Endothelial cell of umbilical vein (primary cell): ENCODE results near the gene SH3D21. TPM values are rescaled to one million over a fixed set of nuclear protein-coding genes. Genes with fewer than 3 reads are reported as not detected.

ENCODE experiments used
- BruUV-seq: library from RNA; stranded (reverse); fragments of 400-500 nt; replicated peaks from 2 replicates; lab custom pipeline; 2021; lab: Mats Ljungman, UMichigan
- CTCF ChIA-PET: fragments of 300-600, 350-600 bp; sonication (Branson Sonifier 250); formaldehyde crosslinking; loops from one replicate; lab custom pipeline; 2021; ENCODE audit warnings: antibody characterized with exemption, inconsistent platforms; lab: Charles Lee
- POLR2A ChIA-PET: fragments of 300-600, 350-600 bp; sonication (Branson Sonifier 250); formaldehyde crosslinking; loops from one replicate; lab custom pipeline; 2021; ENCODE audit warnings: antibody characterized with exemption, inconsistent platforms; lab: Charles Lee
- DNase-seq: peaks from one replicate; pipeline ENCODE4 v3.0.0-alpha.2; 2011; ENCODE audit warnings: low read depth, low spot score
- FAIRE-seq: peaks from 2 replicates; lab custom pipeline; 2011; peaks lifted over from hg19 to GRCh38; lab: Jason Lieb, UNC
- H2AFZ ChIP-seq: 2 replicates; pipeline ENCODE4 v1.6.0; 2012; ENCODE audit warnings: low read depth, low read length, control low read depth, inconsistent platforms
- H3K27ac ChIP-seq: 2 replicates; pipeline ENCODE4 v1.5.1; 2011; ENCODE audit warnings: low read depth, mild to moderate bottlenecking, control low read depth, low read length, moderate library complexity; ENCODE audit not compliant: insufficient read depth
- H3K27me3 ChIP-seq, 2 experiments: 2 replicates each; pipeline versions ENCODE4 v1.6.0 to v1.6.1; 2011; ENCODE audit warnings: low read length in 2 of 2, mixed read lengths in 1 of 2; ENCODE audit not compliant: control insufficient read depth in 2 of 2, insufficient read depth in 2 of 2
- H3K36me3 ChIP-seq, 2 experiments: 2 replicates in 1 of 2; 3 replicates in 1 of 2; pipeline ENCODE4 v1.5.1; 2011; ENCODE audit warnings: low read length in 2 of 2, mild to moderate bottlenecking in 1 of 2, moderate library complexity in 1 of 2; ENCODE audit not compliant: control insufficient read depth in 2 of 2, insufficient read depth in 2 of 2; ENCODE audit errors: extremely low read depth in 1 of 2
- H3K4me1 ChIP-seq: 3 replicates; pipeline ENCODE4 v1.5.1; 2011; ENCODE audit warnings: mild to moderate bottlenecking, low read length; ENCODE audit not compliant: control insufficient read depth, insufficient read depth; ENCODE audit errors: extremely low read depth
- H3K4me2 ChIP-seq: 2 replicates; pipeline ENCODE4 v1.6.1; 2011; ENCODE audit warnings: low read length, control low read depth, mixed read lengths; ENCODE audit not compliant: insufficient read depth
- H3K4me3 ChIP-seq, 3 experiments: fragments of 200-600 bp in 1 of 3; sonication (generic), shearing (Covaris generic) in 1 of 3; replicated peaks in 1 of 3; 2 replicates each; pipeline ENCODE4 v1.5.1; 2011 to 2016; ENCODE audit warnings: control low read depth in 3 of 3, low read length in 3 of 3, mild to moderate bottlenecking in 2 of 3, inconsistent platforms in 1 of 3, low read depth in 1 of 3, moderate library complexity in 1 of 3; ENCODE audit not compliant: insufficient read depth in 1 of 3
- H3K79me2 ChIP-seq: 2 replicates; pipeline ENCODE4 v1.6.0; 2012; ENCODE audit warnings: low read length, inconsistent platforms; ENCODE audit not compliant: control insufficient read depth, insufficient read depth
- H3K9ac ChIP-seq: replicated peaks from 2 replicates; pipeline ENCODE3; 2011; ENCODE audit warnings: low read length, control low read depth; ENCODE audit not compliant: insufficient read depth; ENCODE audit errors: extremely low read depth
- H3K9me1 ChIP-seq: replicated peaks from 3 replicates; pipeline ENCODE4 v1.6.0; 2011; ENCODE audit warnings: mild to moderate bottlenecking, low read length; ENCODE audit not compliant: control insufficient read depth, insufficient read depth; ENCODE audit errors: extremely low read depth
- H3K9me3 ChIP-seq: replicated peaks from 2 replicates; pipeline ENCODE4 v1.5.1; 2012; ENCODE audit warnings: low read length, inconsistent platforms; ENCODE audit not compliant: control insufficient read depth, insufficient read depth
- H4K20me1 ChIP-seq: replicated peaks from 2 replicates; pipeline ENCODE3; 2011; ENCODE audit warnings: mild to moderate bottlenecking, low read length; ENCODE audit not compliant: control insufficient read depth, insufficient read depth; ENCODE audit errors: extremely low read depth
- CTCF ChIP-seq, 2 donors: IDR thresholded peaks; 1 replicate in 1 of 2; 2 replicates in 1 of 2; pipeline ENCODE4 v1.5.1; 2011; ENCODE audit warnings: low read length in 2 of 2, mild to moderate bottlenecking in 2 of 2, moderate library complexity in 2 of 2, control low read depth in 1 of 2, inconsistent platforms in 1 of 2, low read depth in 1 of 2; ENCODE audit not compliant: insufficient read depth in 1 of 2; ENCODE audit errors: extremely low read depth in 1 of 2
- EZH2 ChIP-seq: IDR thresholded peaks from 2 replicates; pipeline ENCODE4 v1.6.1; 2012; ENCODE audit warnings: borderline replicate concordance, low read depth, mild to moderate bottlenecking, moderate library complexity, low read length, inconsistent platforms; ENCODE audit not compliant: severe bottlenecking
- FOS ChIP-seq: IDR thresholded peaks from 2 replicates; pipeline ENCODE4 v1.6.1; 2011; ENCODE audit warnings: mild to moderate bottlenecking, low read length, moderate library complexity, borderline replicate concordance; ENCODE audit not compliant: insufficient read depth
- GATA2 ChIP-seq: IDR thresholded peaks from 2 replicates; pipeline ENCODE4 v1.7.0; 2011; ENCODE audit warnings: low read depth, mild to moderate bottlenecking, moderate library complexity, mixed read lengths, low read length; ENCODE audit not compliant: insufficient read length, insufficient read depth
- JUN ChIP-seq: IDR thresholded peaks from 2 replicates; pipeline ENCODE4 v1.6.1; 2011; ENCODE audit warnings: borderline replicate concordance, low read depth; ENCODE audit not compliant: insufficient read length, insufficient read depth
- MAX ChIP-seq: IDR thresholded peaks from 2 replicates; pipeline ENCODE4 v1.6.1; 2011; ENCODE audit not compliant: insufficient read depth, insufficient read length
- MYC ChIP-seq: IDR thresholded peaks from one replicate; pipeline ENCODE4 v1.6.1; 2011; ENCODE audit warnings: mild to moderate bottlenecking, low read depth, low read length
- POLR2A ChIP-seq: IDR thresholded peaks from 2 replicates; pipeline ENCODE4 v1.6.1; 2012; ENCODE audit warnings: low read depth, mild to moderate bottlenecking, control low read depth, low read length
- POLR2AphosphoS5 ChIP-seq: IDR thresholded peaks from 2 replicates; pipeline ENCODE4 v1.6.1; 2012; ENCODE audit warnings: low read depth, mild to moderate bottlenecking, control low read depth, low read length, moderate library complexity; ENCODE audit not compliant: insufficient read depth
- dilution Hi-C: fragments of 300-500 bp; cut with MboI; formaldehyde crosslinking; loops from one replicate; pipeline ENCODE4 v1.15.0; 2019; ENCODE audit warnings: low sequenced_read_pairs; ENCODE audit not compliant: extremely low pct_ligation_motif_present
- intact Hi-C: fragments of 100-400 bp; cut with micrococcal nuclease; formaldehyde crosslinking; loops from one replicate; pipeline ENCODE4 v1.10.0; 2022
- polyA plus RNA-seq, 4 experiments: library from polyadenylated mRNA; depleted of rRNA in 3 of 4; stranded (reverse) in 3 of 4; unstranded in 1 of 4; fragments of >200 nt; gene quantifications; 2 replicates each; pipeline versions ENCODE4 v1.2.1 to v1.2.3, GENCODE V29; 2011 to 2012; ENCODE audit warnings: missing spikeins in 1 of 4
- total RNA-seq: library from RNA; stranded (reverse); gene quantifications from 2 replicates; pipeline ENCODE4 v1.2.3, GENCODE V29; 2021

The SH3D21 gene
- total and polyA plus RNA-seq, 2 donors (not counting 3 experiments of a cell fraction or from before 2014, with no cell fraction given), result 1.8 to 7.2 TPM

- Histone ChIP-seq H3K79me2 (no peaks in the 10 kb centered on the region), H3K36me3 (peaks cover 2 to 23% of the 10 kb centered on the region in 2 experiments), H3K9ac (no peak overlapping the region), H2AFZ (no peak overlapping the region), H3K9me1 (no peaks in the 10 kb centered on the region), H3K4me3 (no peak overlapping the region), H3K27me3 (no peaks in the 10 kb centered on the region), H3K9me3 (no peaks in the 10 kb centered on the region), H3K4me2 (no peak overlapping the region), H3K27ac (no peak overlapping the region), H3K4me1 (peaks cover 35% of the 10 kb centered on the region), H4K20me1 (no peaks in the 10 kb centered on the region)
- no peak for DNase-seq
- no TSS peak for BruUV-seq
- no peak for FAIRE-seq
- ChIA-PET CTCF (interaction anchor here (1.2 to 6.8 kb wide), 2 partner anchors 18 to 22 kb away, joined by 3 to 152 read pairs; no protein-coding TSS in a partner anchor), POLR2A (no interaction called here)
- dilution Hi-C loops, result no loop called here
- TF ChIP-seq GATA2 (no peak), EZH2 (no peak), POLR2AphosphoS5 (no peak), MYC (no peak), CTCF (IDR thresholded peaks at IDR 0.05; ENCODE audit: extremely low read depth in 1 of 2, insufficient read depth in 1 of 2, low read depth in 1 of 2, low read length in 2 of 2) (no peak), JUN (no peak), FOS (no peak), MAX (no peak), POLR2A (no peak)
- intact Hi-C loops, result no loop called here
Measured at GRCh38 chr1:36345353-36345752, 39.2 kb downstream of the SH3D21 start.
